ENCODE measurements around the gene TRIM42.

The TRIM42 gene

GRCh38 chr3:140677764-140678163 is at the start of gene TRIM42:
Gene TRIM42 (plus strand): TSS chr3:140678064. CDS start chr3:140678230, 166 bp downstream.
- no peak for DNase-seq

- DNase-seq: no peak
Observed at GRCh38 chr3:140628606-140629005, 49.3 kb upstream of the TRIM42 start.

- no peak for DNase-seq
Observed at GRCh38 chr3:140629357-140630137, 48.3 kb upstream of the TRIM42 start.

- no peak for DNase-seq
Observed at GRCh38 chr3:140630366-140630765, 47.5 kb upstream of the TRIM42 start.

GRCh38 chr3:140630866-140631265 is 47.0 kb upstream of the TRIM42 start:
- DNase-seq: no peak

GRCh38 chr3:140635276-140635675 is 42.6 kb upstream of the TRIM42 start:
- DNase-seq: no peak

GRCh38 chr3:140636406-140637138 is 41.3 kb upstream of the TRIM42 start:
- no peak for DNase-seq

GRCh38 chr3:140651287-140651686 is 26.6 kb upstream of the TRIM42 start:
- DNase-seq: no peak

- DNase-seq: no peak
Observed at GRCh38 chr3:140655678-140656077, 22.2 kb upstream of the TRIM42 start.

GRCh38 chr3:140664111-140664510 is 13.8 kb upstream of the TRIM42 start:
- no peak for DNase-seq

GRCh38 chr3:140682586-140682985 is 4.7 kb downstream of the TRIM42 start:
- DNase-seq: no peak

GRCh38 chr3:140686128-140686527 is 8.3 kb downstream of the TRIM42 start:
- DNase-seq: no peak

- DNase-seq: no peak
Observed at GRCh38 chr3:140686948-140687347, 9.1 kb downstream of the TRIM42 start.

GRCh38 chr3:140695361-140696061 is 17.6 kb downstream of the TRIM42 start:
- DNase-seq: no peak

GRCh38 chr3:140699516-140700231 is 21.8 kb downstream of the TRIM42 start:
- no peak for DNase-seq

- DNase-seq: no peak
Observed at GRCh38 chr3:140702281-140702680, 24.4 kb downstream of the TRIM42 start.

- no peak for DNase-seq
Observed at GRCh38 chr3:140703496-140703895, 25.6 kb downstream of the TRIM42 start.

GRCh38 chr3:140704733-140705132 is 26.9 kb downstream of the TRIM42 start:
- no peak for DNase-seq

- no peak for DNase-seq
Observed at GRCh38 chr3:140705954-140706353, 28.1 kb downstream of the TRIM42 start.

- no peak for DNase-seq
Observed at GRCh38 chr3:140706360-140706759, 28.5 kb downstream of the TRIM42 start.

GRCh38 chr3:140708815-140709214 is 31.0 kb downstream of the TRIM42 start:
- DNase-seq: no peak

- no peak for DNase-seq
Observed at GRCh38 chr3:140709751-140710150, 31.9 kb downstream of the TRIM42 start.

Measured in NCI-H2171 (cell line).